Smooth muscle cell (in vitro differentiated cells): ENCODE measurements around the gene PRPF19. TPM values are rescaled to one million over a fixed set of nuclear protein-coding genes. Genes with fewer than 3 reads are reported as not detected.

Source experiments
- DNase-seq: peaks from one replicate; lab custom pipeline; 2025; ENCODE audit not compliant: unreplicated experiment; lab: John Stamatoyannopoulos, UW
- H2AFZ ChIP-seq: fragments of 200-600 bp; sonication (generic); 2 replicates; pipeline ENCODE4 v1.6.0; 2016; ENCODE audit warnings: antibody characterized with exemption, low read depth, mild to moderate bottlenecking
- H3F3A ChIP-seq: fragments of 200-600 bp; sonication (generic); 2 replicates; pipeline ENCODE4 v1.6.0; 2017; ENCODE audit warnings: antibody characterized with exemption, low read depth
- H3K27ac ChIP-seq: fragments of 200-600 bp; sonication (generic); 2 replicates; pipeline ENCODE4 v1.5.1; 2016; ENCODE audit warnings: low read depth, mild to moderate bottlenecking
- H3K27me3 ChIP-seq: fragments of 200-600 bp; sonication (generic); 2 replicates; pipeline ENCODE4 v1.6.1; 2016; ENCODE audit warnings: low read depth, mild to moderate bottlenecking
- H3K36me3 ChIP-seq: fragments of 200-600 bp; sonication (generic); 2 replicates; pipeline ENCODE4 v1.5.1; 2016; ENCODE audit warnings: low read depth
- H3K4me1 ChIP-seq: fragments of 200-600 bp; sonication (generic); 2 replicates; pipeline ENCODE4 v1.5.1; 2016; ENCODE audit warnings: low read depth
- H3K4me2 ChIP-seq: fragments of 200-600 bp; sonication (generic); 2 replicates; pipeline ENCODE4 v1.6.0; 2016; ENCODE audit warnings: mild to moderate bottlenecking
- H3K4me3 ChIP-seq: fragments of 200-600 bp; sonication (generic); 2 replicates; pipeline ENCODE4 v1.5.1; 2016; ENCODE audit warnings: mild to moderate bottlenecking
- H3K79me2 ChIP-seq: fragments of 200-600 bp; sonication (generic); 2 replicates; pipeline ENCODE4 v1.6.0; 2016; ENCODE audit warnings: low read depth, mild to moderate bottlenecking
- H3K9ac ChIP-seq: fragments of 200-600 bp; sonication (generic); 2 replicates; pipeline ENCODE4 v1.6.0; 2016; ENCODE audit warnings: low read depth
- H3K9me3 ChIP-seq: fragments of 200-600 bp; sonication (generic); replicated peaks from 2 replicates; pipeline ENCODE4 v1.5.1; 2016; ENCODE audit warnings: low read depth
- H4K20me1 ChIP-seq: fragments of 200-600 bp; sonication (generic); 2 replicates; pipeline ENCODE4 v1.6.0; 2016; ENCODE audit warnings: low read depth
- CTCF ChIP-seq: fragments of 200-600 bp; sonication (generic); IDR thresholded peaks from 2 replicates; pipeline ENCODE4 v1.5.1; 2017; ENCODE audit warnings: borderline replicate concordance, mild to moderate bottlenecking, antibody characterized with exemption; ENCODE audit not compliant: insufficient read depth, poor library complexity, severe bottlenecking
- WGBS: methylation state at CpG from one replicate; pipeline ENCODE4 v1.1.7; 2016; ENCODE audit warnings: low lambda C conversion rate; 5-methylcytosine and 5-hydroxymethylcytosine counted together
- polyA plus RNA-seq: library from polyadenylated mRNA; unstranded; fragments of >200 nt; fragmentation: Nextera tagmentation; extraction: Ambion mirVana; gene quantifications from 2 replicates; pipeline ENCODE4 v1.2.1, GENCODE V29; 2016
- total RNA-seq: library from RNA; depleted of rRNA; stranded (reverse); fragments of >200 nt; gene quantifications from 2 replicates; pipeline ENCODE4 v1.2.3, GENCODE V29; 2014

Gene PRPF19
- total and polyA plus RNA-seq, 2 experiments from 2014 or later = 10.2 to 33.0 TPM

- H3K79me2 ChIP-seq = no peaks in the 10 kb centered on the region
- TF ChIP-seq CTCF = no peak
- H3K36me3 ChIP-seq = no peaks in the 10 kb centered on the region
- H3F3A ChIP-seq = no peaks in the 10 kb centered on the region
- no peak overlapping the region for H3K4me3 ChIP-seq
- no peak for DNase-seq
- no peaks in the 10 kb centered on the region for H3K9me3 ChIP-seq
- whole genome bisulfite sequencing = 63% methylated on average over 3 of the region's 3 CpGs
- no peak overlapping the region for H3K4me2 ChIP-seq
- H3K27me3 ChIP-seq = no peaks in the 10 kb centered on the region
- H4K20me1 ChIP-seq = no peaks in the 10 kb centered on the region
- no peaks in the 10 kb centered on the region for H3K4me1 ChIP-seq
- H2AFZ ChIP-seq = no peak overlapping the region
- no peak overlapping the region for H3K9ac ChIP-seq
- H3K27ac ChIP-seq = no peak overlapping the region
Observed at GRCh38 chr11:60870276-60870675, 36.1 kb downstream of the PRPF19 start.

- H3K36me3 ChIP-seq = no peaks in the 10 kb centered on the region
- WGBS = 83% methylated on average over 7 of the region's 7 CpGs
- no peak overlapping the region for H3K27ac ChIP-seq
- TF ChIP-seq CTCF = no peak
- H3K27me3 ChIP-seq = no peaks in the 10 kb centered on the region
- H3K4me1 ChIP-seq = no peaks in the 10 kb centered on the region
- no peaks in the 10 kb centered on the region for H3K9me3 ChIP-seq
- no peak overlapping the region for H2AFZ ChIP-seq
- DNase-seq = no peak
- no peaks in the 10 kb centered on the region for H3F3A ChIP-seq
- no peaks in the 10 kb centered on the region for H4K20me1 ChIP-seq
- no peak overlapping the region for H3K9ac ChIP-seq
- H3K4me3 ChIP-seq = no peak overlapping the region
- no peaks in the 10 kb centered on the region for H3K79me2 ChIP-seq
- H3K4me2 ChIP-seq = no peak overlapping the region
Observed at GRCh38 chr11:60869451-60869825, 36.9 kb downstream of the PRPF19 start.

- no peaks in the 10 kb centered on the region for H4K20me1 ChIP-seq
- WGBS = 86% methylated on average over 10 of the region's 10 CpGs
- no peak overlapping the region for H2AFZ ChIP-seq
- no peaks in the 10 kb centered on the region for H3K9me3 ChIP-seq
- H3K36me3 ChIP-seq = no peaks in the 10 kb centered on the region
- no peaks in the 10 kb centered on the region for H3F3A ChIP-seq
- no peak overlapping the region for H3K9ac ChIP-seq
- H3K79me2 ChIP-seq = no peaks in the 10 kb centered on the region
- H3K4me2 ChIP-seq = no peak overlapping the region
- H3K4me3 ChIP-seq = no peak overlapping the region
- no peaks in the 10 kb centered on the region for H3K4me1 ChIP-seq
- no peak overlapping the region for H3K27ac ChIP-seq
- no peaks in the 10 kb centered on the region for H3K27me3 ChIP-seq
- TF ChIP-seq CTCF = no peak
- no peak for DNase-seq
Observed at GRCh38 chr11:60868682-60869450, 37.5 kb downstream of the PRPF19 start.
